HEK293 (cell line): ENCODE data around the gene TPD52L2.

ENCODE experiments used
- CTCF ChIA-PET: fragments of 350-600 bp; formaldehyde crosslinking; extraction: SDS; loops from one replicate; lab custom pipeline; 2021; ENCODE audit warnings: antibody characterized with exemption; lab: Yijun Ruan, JAX
- POLR2A ChIA-PET: fragments of 300-600 bp; formaldehyde crosslinking; extraction: SDS; loops from one replicate; lab custom pipeline; 2020; ENCODE audit warnings: antibody characterized with exemption, inconsistent platforms; lab: Yijun Ruan, JAX
- H3K27ac ChIP-seq: fragments of 200-500 bp; sonication (Bioruptor generic); 2 replicates; pipeline ENCODE4 v1.5.1; 2014; ENCODE audit warnings: low read depth, low read length, control low read depth, inconsistent platforms; ENCODE audit errors: extremely low read depth
- H3K36me3 ChIP-seq, 2 experiments: fragments of 200-500 bp in 1 of 2; sonication (Bioruptor generic) in 1 of 2; 1 replicate in 1 of 2; 2 replicates in 1 of 2; pipeline ENCODE4 v1.5.1; 2014 to 2017; ENCODE audit warnings: inconsistent platforms in 2 of 2, low read length in 2 of 2; ENCODE audit not compliant: control insufficient read depth in 2 of 2, insufficient read depth in 1 of 2
- H3K4me1 ChIP-seq: fragments of 200-500 bp; sonication (Bioruptor generic); 2 replicates; pipeline ENCODE4 v1.5.1; 2014; ENCODE audit warnings: mild to moderate bottlenecking, low read length, inconsistent platforms; ENCODE audit not compliant: control insufficient read depth, insufficient read depth
- H3K4me3 ChIP-seq: 2 replicates; pipeline ENCODE4 v1.5.1; 2011; ENCODE audit warnings: low read depth, mild to moderate bottlenecking, control low read depth, low read length, moderate library complexity
- H3K9me3 ChIP-seq: fragments of 200-500 bp; sonication (Bioruptor generic); 2 replicates; pipeline ENCODE4 v1.5.1; 2014; ENCODE audit warnings: low read depth, low read length, inconsistent platforms; ENCODE audit not compliant: control insufficient read depth, insufficient read depth
- IKZF3 ChIP-seq: fragments of 450-650 bp; IDR thresholded peaks from 2 replicates; pipeline ENCODE4 v1.5.0; 2018; ENCODE audit warnings: missing biosample characterization, mild to moderate bottlenecking, missing genetic modification characterization, moderate library complexity
- KLF1 ChIP-seq: fragments of 450-650 bp; formaldehyde crosslinking; IDR thresholded peaks from 2 replicates; pipeline ENCODE4 v1.5.1; 2016; ENCODE audit warnings: missing biosample characterization, missing genetic modification characterization
- KLF10 ChIP-seq: fragments of 450-650 bp; IDR thresholded peaks from 2 replicates; pipeline ENCODE4 v1.5.1; 2018; ENCODE audit warnings: missing biosample characterization, mild to moderate bottlenecking, missing genetic modification characterization
- KLF17 ChIP-seq: fragments of 450-650 bp; formaldehyde crosslinking; IDR thresholded peaks from 2 replicates; pipeline ENCODE4 v1.5.1; 2016; ENCODE audit warnings: missing biosample characterization, missing genetic modification characterization
- PATZ1 ChIP-seq: fragments of 450-650 bp; formaldehyde crosslinking; IDR thresholded peaks from 2 replicates; pipeline ENCODE4 v1.5.1; 2016; ENCODE audit warnings: missing biosample characterization, missing genetic modification characterization
- REPIN1 ChIP-seq: fragments of 450-650 bp; formaldehyde crosslinking; IDR thresholded peaks from 2 replicates; pipeline ENCODE4 v1.5.1; 2017; ENCODE audit warnings: missing biosample characterization, missing genetic modification characterization, low read depth
- SALL2 ChIP-seq: fragments of 450-650 bp; formaldehyde crosslinking; IDR thresholded peaks from 2 replicates; pipeline ENCODE4 v1.5.0; 2017; ENCODE audit warnings: missing biosample characterization, mild to moderate bottlenecking, missing genetic modification characterization, borderline replicate concordance
- SP7 ChIP-seq: fragments of 450-650 bp; formaldehyde crosslinking; IDR thresholded peaks from 2 replicates; pipeline ENCODE4 v1.5.1; 2016; ENCODE audit warnings: missing biosample characterization, missing genetic modification characterization
- YY2 ChIP-seq: fragments of 450-650 bp; formaldehyde crosslinking; IDR thresholded peaks from 2 replicates; pipeline ENCODE4 v1.5.1; 2016; ENCODE audit warnings: missing biosample characterization, missing genetic modification characterization
- ZBTB48 ChIP-seq: fragments of 450-650 bp; formaldehyde crosslinking; IDR thresholded peaks from 2 replicates; pipeline ENCODE4 v1.5.1; 2016; ENCODE audit warnings: missing biosample characterization, missing genetic modification characterization
- ZBTB8A ChIP-seq: fragments of 450-650 bp; formaldehyde crosslinking; IDR thresholded peaks from 2 replicates; pipeline ENCODE4 v1.5.1; 2016; ENCODE audit warnings: missing biosample characterization, missing genetic modification characterization
- ZIC2 ChIP-seq: fragments of 450-650 bp; formaldehyde crosslinking; IDR thresholded peaks from 2 replicates; pipeline ENCODE4 v1.5.1; 2016; ENCODE audit warnings: missing biosample characterization, missing genetic modification characterization
- ZNF114 ChIP-seq: fragments of 450-650 bp; formaldehyde crosslinking; IDR thresholded peaks from 2 replicates; pipeline ENCODE4 v1.5.0; 2017; ENCODE audit warnings: missing biosample characterization, missing genetic modification characterization
- ZNF140 ChIP-seq: fragments of 450-650 bp; formaldehyde crosslinking; IDR thresholded peaks from 2 replicates; pipeline ENCODE4 v1.5.1; 2016; ENCODE audit warnings: missing biosample characterization, missing genetic modification characterization
- ZNF16 ChIP-seq: fragments of 450-650 bp; formaldehyde crosslinking; IDR thresholded peaks from 2 replicates; pipeline ENCODE4 v1.5.1; 2016; ENCODE audit warnings: low read depth, missing biosample characterization, missing genetic modification characterization
- ZNF175 ChIP-seq: fragments of 450-650 bp; formaldehyde crosslinking; IDR thresholded peaks from 2 replicates; pipeline ENCODE4 v1.5.1; 2016; ENCODE audit warnings: missing biosample characterization, missing genetic modification characterization
- ZNF335 ChIP-seq: fragments of 450-650 bp; formaldehyde crosslinking; conservative IDR thresholded peaks from 2 replicates; pipeline ENCODE4 v1.5.1; 2016; ENCODE audit warnings: missing biosample characterization, missing genetic modification characterization
- ZNF341 ChIP-seq: fragments of 450-650 bp; formaldehyde crosslinking; IDR thresholded peaks from 2 replicates; pipeline ENCODE4; 2016; ENCODE audit warnings: low read depth, missing biosample characterization, missing genetic modification characterization
- ZNF350 ChIP-seq: fragments of 450-650 bp; formaldehyde crosslinking; IDR thresholded peaks from 2 replicates; pipeline ENCODE4 v1.5.0; 2017; ENCODE audit warnings: missing biosample characterization, mild to moderate bottlenecking, missing genetic modification characterization
- ZNF549 ChIP-seq: fragments of 450-650 bp; IDR thresholded peaks from 2 replicates; pipeline ENCODE4 v1.5.1; 2018; ENCODE audit warnings: missing biosample characterization, missing genetic modification characterization, mild to moderate bottlenecking, inconsistent platforms, moderate library complexity
- ZNF623 ChIP-seq: fragments of 450-650 bp; formaldehyde crosslinking; IDR thresholded peaks from 2 replicates; pipeline ENCODE4 v1.5.1; 2016; ENCODE audit warnings: missing biosample characterization, missing genetic modification characterization
- ZNF830 ChIP-seq: fragments of 450-650 bp; IDR thresholded peaks from 2 replicates; pipeline ENCODE4 v1.5.0; 2018; ENCODE audit warnings: missing biosample characterization, missing genetic modification characterization, low read depth, mild to moderate bottlenecking, moderate library complexity
- ZSCAN23 ChIP-seq: fragments of 450-650 bp; formaldehyde crosslinking; IDR thresholded peaks from 2 replicates; pipeline ENCODE4 v1.5.1; 2016; ENCODE audit warnings: missing biosample characterization, missing genetic modification characterization
- ZXDB ChIP-seq: fragments of 450-650 bp; formaldehyde crosslinking; IDR thresholded peaks from 2 replicates; pipeline ENCODE4 v1.5.1; 2016; ENCODE audit warnings: missing biosample characterization, missing genetic modification characterization
- TF ChIP-seq, protein P1 (sequence below): fragments of 450-650 bp; formaldehyde crosslinking; IDR thresholded peaks from 2 replicates; pipeline ENCODE4 v1.5.1; 2016; ENCODE audit warnings: missing biosample characterization, missing genetic modification characterization, borderline replicate concordance
- TF ChIP-seq, protein P2 (sequence below): fragments of 450-650 bp; formaldehyde crosslinking; IDR thresholded peaks from 2 replicates; pipeline ENCODE4 v1.5.1; 2016; ENCODE audit warnings: missing biosample characterization, missing genetic modification characterization
- TF ChIP-seq, protein P3 (sequence below): fragments of 450-650 bp; formaldehyde crosslinking; IDR thresholded peaks from 2 replicates; pipeline ENCODE4 v1.5.1; 2017; ENCODE audit warnings: missing biosample characterization, missing genetic modification characterization
- TF ChIP-seq, protein P4 (sequence below): fragments of 450-650 bp; formaldehyde crosslinking; IDR thresholded peaks from 2 replicates; pipeline ENCODE4 v1.5.1; 2016; ENCODE audit warnings: missing biosample characterization, missing genetic modification characterization
- TF ChIP-seq, protein P5 (sequence below): fragments of 450-650 bp; formaldehyde crosslinking; IDR thresholded peaks from 2 replicates; pipeline ENCODE4 v1.5.1; 2016; ENCODE audit warnings: missing biosample characterization, missing genetic modification characterization

TPD52L2 gene

DNA sequence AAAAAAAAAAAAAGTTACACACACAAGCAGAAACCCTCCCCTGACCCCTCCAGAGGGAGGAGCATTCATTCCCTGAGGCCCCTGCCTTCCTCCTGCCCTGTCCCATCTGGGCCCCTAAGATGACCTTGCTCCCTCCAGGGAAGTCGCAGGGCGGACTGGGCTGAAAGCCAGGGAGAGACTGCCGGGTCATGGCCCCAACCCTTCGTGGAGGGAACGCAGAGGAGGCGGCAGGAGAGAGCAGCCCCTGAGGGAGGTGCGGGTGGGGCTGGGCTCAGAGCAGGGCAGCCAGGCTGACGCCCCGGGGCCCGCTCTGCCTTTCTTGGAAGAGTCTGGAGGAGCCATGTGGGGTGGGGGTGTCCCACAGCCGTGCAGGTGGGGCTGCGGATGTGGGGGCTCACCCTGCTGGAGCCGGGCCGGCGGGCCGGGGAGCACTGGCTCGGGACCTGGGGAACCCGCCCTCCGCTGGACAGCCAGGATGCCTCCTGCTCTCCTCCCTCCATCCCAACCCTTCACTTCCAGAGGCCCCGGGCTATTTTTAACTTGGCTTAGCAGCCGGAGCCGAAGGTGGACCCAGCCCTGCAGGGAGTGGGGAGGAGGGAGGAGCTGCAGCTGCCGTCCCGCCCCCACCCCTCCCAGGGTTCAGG is 18.8 kb upstream of the TPD52L2 start (continued):
- TF ChIP-seq ZNF140 (tag by site-specific recombination) (no peak), ZBTB48 (tag by site-specific recombination) (peak; percentile 81), ZNF830 (tag by site-specific recombination) (no peak), ZBTB8A (tag by site-specific recombination) (peak; percentile 79), ZSCAN23 (tag by site-specific recombination) (no peak), ZNF16 (tag by site-specific recombination) (no peak), ZNF623 (tag by site-specific recombination) (no peak), ZXDB (tag by site-specific recombination) (no peak), SALL2 (no peak), ZNF335 (peak; percentile 58), ZIC2 (tag by site-specific recombination) (peak; percentile 71), PATZ1 (peak; percentile 17), ZNF350 (tag by site-specific recombination) (no peak), KLF1 (peak; percentile 68), YY2 (tag by site-specific recombination) (no peak), ZNF175 (tag by site-specific recombination) (no peak), IKZF3 (tag by site-specific recombination) (peak; percentile 44; the same call in 1 of the 2 replicates), ZNF114 (tag by site-specific recombination) (no peak), KLF10 (no peak), KLF17 (tag by site-specific recombination) (peak; percentile 33), REPIN1 (tag by site-specific recombination) (no peak), ZNF341 (peak; percentile 82)
- TF ChIP-seq, protein P1, sequence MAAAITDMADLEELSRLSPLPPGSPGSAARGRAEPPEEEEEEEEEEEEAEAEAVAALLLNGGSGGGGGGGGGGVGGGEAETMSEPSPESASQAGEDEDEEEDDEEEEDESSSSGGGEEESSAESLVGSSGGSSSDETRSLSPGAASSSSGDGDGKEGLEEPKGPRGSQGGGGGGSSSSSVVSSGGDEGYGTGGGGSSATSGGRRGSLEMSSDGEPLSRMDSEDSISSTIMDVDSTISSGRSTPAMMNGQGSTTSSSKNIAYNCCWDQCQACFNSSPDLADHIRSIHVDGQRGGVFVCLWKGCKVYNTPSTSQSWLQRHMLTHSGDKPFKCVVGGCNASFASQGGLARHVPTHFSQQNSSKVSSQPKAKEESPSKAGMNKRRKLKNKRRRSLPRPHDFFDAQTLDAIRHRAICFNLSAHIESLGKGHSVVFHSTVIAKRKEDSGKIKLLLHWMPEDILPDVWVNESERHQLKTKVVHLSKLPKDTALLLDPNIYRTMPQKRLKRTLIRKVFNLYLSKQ (tag by site-specific recombination) = no peak
- TF ChIP-seq, protein P2, sequence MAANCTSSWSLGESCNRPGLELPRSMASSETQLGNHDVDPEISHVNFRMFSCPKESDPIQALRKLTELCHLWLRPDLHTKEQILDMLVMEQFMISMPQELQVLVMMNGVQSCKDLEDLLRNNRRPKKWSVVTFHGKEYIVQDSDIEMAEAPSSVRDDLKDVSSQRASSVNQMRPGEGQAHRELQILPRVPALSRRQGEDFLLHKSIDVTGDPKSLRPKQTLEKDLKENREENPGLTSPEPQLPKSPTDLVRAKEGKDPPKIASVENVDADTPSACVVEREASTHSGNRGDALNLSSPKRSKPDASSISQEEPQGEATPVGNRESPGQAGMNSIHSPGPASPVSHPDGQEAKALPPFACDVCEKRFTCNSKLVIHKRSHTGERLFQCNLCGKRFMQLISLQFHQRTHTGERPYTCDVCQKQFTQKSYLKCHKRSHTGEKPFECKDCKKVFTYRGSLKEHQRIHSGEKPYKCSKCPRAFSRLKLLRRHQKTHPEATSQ (tag by site-specific recombination) = no peak

DNA sequence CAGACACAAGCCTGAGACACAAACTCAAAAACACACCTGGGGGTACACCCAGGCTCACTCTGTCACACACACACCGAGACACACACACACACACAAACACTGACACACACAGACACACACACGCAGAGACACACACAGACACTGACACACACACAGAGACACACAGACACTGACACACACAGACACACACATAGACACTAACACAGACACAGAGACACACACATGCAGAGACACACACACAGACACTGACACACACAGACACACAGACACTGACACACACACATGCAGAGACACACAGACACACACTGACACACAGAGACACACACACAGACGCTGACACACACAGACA is 18.2 kb upstream of the TPD52L2 start:
- Histone ChIP-seq H3K9me3 (no peaks in the 10 kb centered on the region), H3K4me3 (no peak overlapping the region), H3K36me3 (no peaks in the 10 kb centered on the region), H3K27ac (no peak overlapping the region), H3K4me1 (no peaks in the 10 kb centered on the region)
- POLR2A ChIA-PET = interaction anchor here (0.6 kb wide), 1 partner anchor 37 kb away, joined by 3 read pairs; no protein-coding TSS in a partner anchor
- CTCF ChIA-PET = no interaction called here
- TF ChIP-seq ZNF549 (tag by site-specific recombination) (no peak), SP7 (no peak)
- TF ChIP-seq, protein P3, sequence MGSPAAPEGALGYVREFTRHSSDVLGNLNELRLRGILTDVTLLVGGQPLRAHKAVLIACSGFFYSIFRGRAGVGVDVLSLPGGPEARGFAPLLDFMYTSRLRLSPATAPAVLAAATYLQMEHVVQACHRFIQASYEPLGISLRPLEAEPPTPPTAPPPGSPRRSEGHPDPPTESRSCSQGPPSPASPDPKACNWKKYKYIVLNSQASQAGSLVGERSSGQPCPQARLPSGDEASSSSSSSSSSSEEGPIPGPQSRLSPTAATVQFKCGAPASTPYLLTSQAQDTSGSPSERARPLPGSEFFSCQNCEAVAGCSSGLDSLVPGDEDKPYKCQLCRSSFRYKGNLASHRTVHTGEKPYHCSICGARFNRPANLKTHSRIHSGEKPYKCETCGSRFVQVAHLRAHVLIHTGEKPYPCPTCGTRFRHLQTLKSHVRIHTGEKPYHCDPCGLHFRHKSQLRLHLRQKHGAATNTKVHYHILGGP = no peak
- TF ChIP-seq, protein P4, sequence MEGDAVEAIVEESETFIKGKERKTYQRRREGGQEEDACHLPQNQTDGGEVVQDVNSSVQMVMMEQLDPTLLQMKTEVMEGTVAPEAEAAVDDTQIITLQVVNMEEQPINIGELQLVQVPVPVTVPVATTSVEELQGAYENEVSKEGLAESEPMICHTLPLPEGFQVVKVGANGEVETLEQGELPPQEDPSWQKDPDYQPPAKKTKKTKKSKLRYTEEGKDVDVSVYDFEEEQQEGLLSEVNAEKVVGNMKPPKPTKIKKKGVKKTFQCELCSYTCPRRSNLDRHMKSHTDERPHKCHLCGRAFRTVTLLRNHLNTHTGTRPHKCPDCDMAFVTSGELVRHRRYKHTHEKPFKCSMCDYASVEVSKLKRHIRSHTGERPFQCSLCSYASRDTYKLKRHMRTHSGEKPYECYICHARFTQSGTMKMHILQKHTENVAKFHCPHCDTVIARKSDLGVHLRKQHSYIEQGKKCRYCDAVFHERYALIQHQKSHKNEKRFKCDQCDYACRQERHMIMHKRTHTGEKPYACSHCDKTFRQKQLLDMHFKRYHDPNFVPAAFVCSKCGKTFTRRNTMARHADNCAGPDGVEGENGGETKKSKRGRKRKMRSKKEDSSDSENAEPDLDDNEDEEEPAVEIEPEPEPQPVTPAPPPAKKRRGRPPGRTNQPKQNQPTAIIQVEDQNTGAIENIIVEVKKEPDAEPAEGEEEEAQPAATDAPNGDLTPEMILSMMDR (tag by site-specific recombination) = no peak
- TF ChIP-seq, protein P5, sequence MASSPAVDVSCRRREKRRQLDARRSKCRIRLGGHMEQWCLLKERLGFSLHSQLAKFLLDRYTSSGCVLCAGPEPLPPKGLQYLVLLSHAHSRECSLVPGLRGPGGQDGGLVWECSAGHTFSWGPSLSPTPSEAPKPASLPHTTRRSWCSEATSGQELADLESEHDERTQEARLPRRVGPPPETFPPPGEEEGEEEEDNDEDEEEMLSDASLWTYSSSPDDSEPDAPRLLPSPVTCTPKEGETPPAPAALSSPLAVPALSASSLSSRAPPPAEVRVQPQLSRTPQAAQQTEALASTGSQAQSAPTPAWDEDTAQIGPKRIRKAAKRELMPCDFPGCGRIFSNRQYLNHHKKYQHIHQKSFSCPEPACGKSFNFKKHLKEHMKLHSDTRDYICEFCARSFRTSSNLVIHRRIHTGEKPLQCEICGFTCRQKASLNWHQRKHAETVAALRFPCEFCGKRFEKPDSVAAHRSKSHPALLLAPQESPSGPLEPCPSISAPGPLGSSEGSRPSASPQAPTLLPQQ (tag by site-specific recombination) = no peak
